MM.1S (cell line): Measurements from ENCODE around the gene KCNG2.

Experiments used
- EZH2 ChIP-seq: fragments of 300-600 bp; sonication (generic); optimal IDR thresholded peaks from 2 replicates; pipeline ENCODE3; 2017; ENCODE audit warnings: low read depth, mild to moderate bottlenecking, antibody characterized with exemption, low read length, mixed read lengths
- TF ChIP-seq, protein P1 (sequence below): fragments of 300-600 bp; sonication (generic); IDR thresholded peaks from 2 replicates; pipeline ENCODE4 v1.5.1; 2016; ENCODE audit warnings: antibody characterized with exemption, low read length, mixed read lengths

DNA sequence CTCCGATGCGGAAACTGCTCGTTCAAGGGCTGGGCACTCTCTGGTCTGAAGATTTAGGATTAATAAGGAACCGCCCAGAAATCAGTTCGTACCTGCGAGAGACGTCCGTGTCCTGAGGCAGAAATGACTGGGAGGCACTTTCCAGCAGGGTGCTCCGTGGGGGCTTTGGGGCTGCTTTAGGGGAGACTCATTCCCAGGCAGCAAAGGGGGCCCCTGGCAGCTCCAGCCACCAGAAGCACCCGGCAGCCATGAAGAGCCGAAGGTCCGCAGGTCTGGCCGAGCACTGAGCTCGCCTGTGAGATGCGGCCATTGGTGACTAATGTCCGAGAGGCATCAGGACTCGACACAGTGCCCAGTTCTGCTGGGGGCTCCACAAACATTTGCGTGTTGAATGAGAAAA, 20.9 kb downstream of the KCNG2 start:
- TF ChIP-seq, protein P1, sequence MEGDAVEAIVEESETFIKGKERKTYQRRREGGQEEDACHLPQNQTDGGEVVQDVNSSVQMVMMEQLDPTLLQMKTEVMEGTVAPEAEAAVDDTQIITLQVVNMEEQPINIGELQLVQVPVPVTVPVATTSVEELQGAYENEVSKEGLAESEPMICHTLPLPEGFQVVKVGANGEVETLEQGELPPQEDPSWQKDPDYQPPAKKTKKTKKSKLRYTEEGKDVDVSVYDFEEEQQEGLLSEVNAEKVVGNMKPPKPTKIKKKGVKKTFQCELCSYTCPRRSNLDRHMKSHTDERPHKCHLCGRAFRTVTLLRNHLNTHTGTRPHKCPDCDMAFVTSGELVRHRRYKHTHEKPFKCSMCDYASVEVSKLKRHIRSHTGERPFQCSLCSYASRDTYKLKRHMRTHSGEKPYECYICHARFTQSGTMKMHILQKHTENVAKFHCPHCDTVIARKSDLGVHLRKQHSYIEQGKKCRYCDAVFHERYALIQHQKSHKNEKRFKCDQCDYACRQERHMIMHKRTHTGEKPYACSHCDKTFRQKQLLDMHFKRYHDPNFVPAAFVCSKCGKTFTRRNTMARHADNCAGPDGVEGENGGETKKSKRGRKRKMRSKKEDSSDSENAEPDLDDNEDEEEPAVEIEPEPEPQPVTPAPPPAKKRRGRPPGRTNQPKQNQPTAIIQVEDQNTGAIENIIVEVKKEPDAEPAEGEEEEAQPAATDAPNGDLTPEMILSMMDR: no peak
- no peak for TF ChIP-seq EZH2
